Aorta (tissue), 5 donors: Measurements from ENCODE around the gene TMEM151B. TPM values are rescaled to one million over a fixed set of nuclear protein-coding genes. Genes with fewer than 3 reads are reported as not detected.
"Not testable (repeated sequence)": the region's sequence is repeated elsewhere in the genome, so short reads cannot be mapped to it uniquely, and the experiment has no call there.

Experiments
- ATAC-seq: fragments of 200-7000 bp; cut with Tn5 transposase; one replicate; pipeline ENCODE4 v1.9.1; 2022; ENCODE audit warnings: moderate library complexity; ENCODE audit not compliant: low FRiP score
- DNase-seq, 2 donors: peaks; one replicate each; pipeline ENCODE4 v3.0.0-alpha.2; 2020
- H3K27ac ChIP-seq, 2 donors: one replicate each; pipeline ENCODE4 v1.5.1; 2013; ENCODE audit warnings: low read length in 2 of 2, mild to moderate bottlenecking in 2 of 2, moderate library complexity in 2 of 2, control low read depth in 1 of 2, inconsistent platforms in 1 of 2, low read depth in 1 of 2
- H3K27me3 ChIP-seq, 2 donors: one replicate each; pipeline ENCODE4 v1.6.1; 2013; ENCODE audit warnings: control low read depth in 1 of 2, low read length in 1 of 2, mild to moderate bottlenecking in 1 of 2, moderate library complexity in 1 of 2; ENCODE audit not compliant: insufficient read depth in 2 of 2, control insufficient read depth in 1 of 2
- H3K36me3 ChIP-seq, 2 donors: one replicate each; pipeline ENCODE4 v1.6.1; 2013; ENCODE audit warnings: control low read depth in 1 of 2, low read length in 1 of 2, mild to moderate bottlenecking in 1 of 2; ENCODE audit not compliant: insufficient read depth in 2 of 2, control insufficient read depth in 1 of 2
- H3K4me1 ChIP-seq, 2 donors: one replicate each; pipeline ENCODE4 v1.6.1; 2013; ENCODE audit warnings: low read length in 2 of 2, control low read depth in 1 of 2, mild to moderate bottlenecking in 1 of 2, moderate library complexity in 1 of 2; ENCODE audit not compliant: insufficient read depth in 2 of 2, control insufficient read depth in 1 of 2
- H3K4me3 ChIP-seq, 2 donors: one replicate each; pipeline ENCODE4 v1.5.1; 2013; ENCODE audit warnings: low read length in 2 of 2, control low read depth in 1 of 2, mild to moderate bottlenecking in 1 of 2
- H3K9me3 ChIP-seq: one replicate; pipeline ENCODE4 v1.6.1; 2013; ENCODE audit warnings: mild to moderate bottlenecking, low read length; ENCODE audit not compliant: control insufficient read depth
- WGBS, 2 donors: extraction: QIAGEN DNeasy Blood & Tissue Kit; methylation state at CpG; one replicate each; pipeline ENCODE4 v1.1.7; 2013; 5-methylcytosine and 5-hydroxymethylcytosine counted together
- intact Hi-C, 2 donors: fragments of 100-400 bp; cut with DNase I; formaldehyde crosslinking; loops; one replicate each; pipeline versions ENCODE4 v1.14.2 to v1.15.0; 2022
- polyA plus RNA-seq, 2 donors: library from polyadenylated mRNA; stranded (reverse); fragments of 200-250 nt; gene quantifications; one replicate each; pipeline ENCODE4 v1.2.3, GENCODE V29; 2013
- total RNA-seq, 2 donors: library from RNA; stranded (reverse); fragmentation: NEBNext Ultra II Directional; extraction: Animal tissue kit (Norgen Biotek cat#: 25700); gene quantifications; one replicate each; pipeline ENCODE4 v1.2.1, GENCODE V29; 2021
- donor health status: healthy with polysubstance abuse.
- donor health status: Bipolar disorder and iron deficiency.
- donor health status: DM: no; HTN: no; CAD: no.
- donor health status: DM: no; HTN: no; CAD: no.
- donor health status: DM: yes; HTN: yes; CAD: no.

The TMEM151B gene
- total and polyA plus RNA-seq, 4 donors, result not detected

- H3K36me3 ChIP-seq, result no peaks in the 10 kb centered on the region
- ATAC-seq, result no peak
- WGBS, 2 donors, result 74 to 79% methylated on average over 8 to 12 of the region's 12 CpGs
- DNase-seq, result no peak
- peaks cover 2% of the 10 kb centered on the region for H3K9me3 ChIP-seq
- no peak overlapping the region for H3K4me3 ChIP-seq
- no peaks in the 10 kb centered on the region for H3K4me1 ChIP-seq
- H3K27me3 ChIP-seq, result peaks cover 0 to 4% of the 10 kb centered on the region in 2 donors
- intact Hi-C loops, result no loop called here
- H3K27ac ChIP-seq, result no peak overlapping the region
These were observed 46.2 kb downstream of the TMEM151B start for GRCh38 chr6:44316481-44316880.

- intact Hi-C loops, H3K9me3 ChIP-seq, H3K4me1 ChIP-seq, H3K36me3 ChIP-seq, DNase-seq, H3K4me3 ChIP-seq, H3K27me3 ChIP-seq, H3K27ac ChIP-seq, ATAC-seq: not testable (repeated sequence)
- 72 to 75% methylated on average over 9 of the region's 9 CpGs for WGBS, 2 donors
These were observed 46.9 kb downstream of the TMEM151B start for GRCh38 chr6:44317136-44317631.

- ATAC-seq, result no peak
- Histone ChIP-seq H3K4me3 (no peak overlapping the region), H3K36me3 (no peaks in the 10 kb centered on the region), H3K27ac (no peak overlapping the region), H3K27me3 (peaks cover 0 to 4% of the 10 kb centered on the region in 2 donors), H3K9me3 (peaks cover 2% of the 10 kb centered on the region), H3K4me1 (no peaks in the 10 kb centered on the region)
- 84 to 86% methylated on average over 3 of the region's 3 CpGs for WGBS, 2 donors
- intact Hi-C loops, result no loop called here
- DNase-seq, result no peak
These were observed 51.0 kb downstream of the TMEM151B start for GRCh38 chr6:44321210-44321609.

GRCh38 chr6:44327096-44327495, 56.8 kb downstream of the TMEM151B start:
- DNase-seq, result no peak
- Histone ChIP-seq H3K9me3 (no peaks in the 10 kb centered on the region), H3K27ac (no peak overlapping the region), H3K36me3 (no peaks in the 10 kb centered on the region), H3K4me3 (no peak overlapping the region), H3K27me3 (no peaks in the 10 kb centered on the region), H3K4me1 (no peaks in the 10 kb centered on the region)
- ATAC-seq, result no peak
- intact Hi-C loops, result no loop called here

- WGBS, 2 donors, result 55 to 68% methylated on average over 2 of the region's 2 CpGs
- intact Hi-C loops, result no loop called here
- Histone ChIP-seq H3K27me3 (no peaks in the 10 kb centered on the region), H3K4me1 (no peaks in the 10 kb centered on the region), H3K4me3 (no peak overlapping the region), H3K9me3 (no peaks in the 10 kb centered on the region), H3K36me3 (no peaks in the 10 kb centered on the region), H3K27ac (no peak overlapping the region)
- ATAC-seq (no peak), DNase-seq (no peak)
These were observed 57.5 kb downstream of the TMEM151B start for GRCh38 chr6:44327760-44328159.

GRCh38 chr6:44328203-44328602, 58.0 kb downstream of the TMEM151B start:
- H3K9me3 ChIP-seq, H3K27ac ChIP-seq, intact Hi-C loops, H3K27me3 ChIP-seq, ATAC-seq, H3K4me3 ChIP-seq, H3K4me1 ChIP-seq, H3K36me3 ChIP-seq, DNase-seq: not testable (repeated sequence)
- 32 to 38% methylated on average over 6 to 7 of the region's 9 CpGs for WGBS, 2 donors

- no peak for DNase-seq
- intact Hi-C loops, result loop anchor here (10.0 kb wide), 2 partner anchors 155 to 175 kb away; partner anchors contain the start of gene CAPN11 (in 1 of the 2)
These were observed 59.6 kb downstream of the TMEM151B start for GRCh38 chr6:44329858-44330257.

GRCh38 chr6:44332585-44332984, 62.3 kb downstream of the TMEM151B start:
- Histone ChIP-seq H3K4me3 (no peak overlapping the region), H3K27ac (no peak overlapping the region), H3K27me3 (no peaks in the 10 kb centered on the region), H3K9me3 (no peaks in the 10 kb centered on the region), H3K4me1 (no peaks in the 10 kb centered on the region), H3K36me3 (no peaks in the 10 kb centered on the region)
- intact Hi-C loops, result loop anchor here (10.0 kb wide), 2 partner anchors 158 to 178 kb away; partner anchors contain the start of gene CAPN11 (in 1 of the 2)
- WGBS, 2 donors, result 49 to 51% methylated on average over 7 of the region's 7 CpGs
- DNase-seq (no peak), ATAC-seq (no peak)

More at GRCh38 chr6:44329858-44330257, 59.6 kb downstream of the TMEM151B start:
- Histone ChIP-seq H3K27me3 (no peaks in the 10 kb centered on the region), H3K4me3 (no peak overlapping the region), H3K36me3 (no peaks in the 10 kb centered on the region), H3K4me1 (no peaks in the 10 kb centered on the region), H3K27ac (no peak overlapping the region), H3K9me3 (no peaks in the 10 kb centered on the region)
- no peak for ATAC-seq
- WGBS, 2 donors, result 58 to 60% methylated on average over 5 of the region's 5 CpGs

- ATAC-seq, result no peak
These were observed 63.1 kb downstream of the TMEM151B start for GRCh38 chr6:44333273-44333919.

More at GRCh38 chr6:44333273-44333919, 63.1 kb downstream of the TMEM151B start:
- Histone ChIP-seq H3K9me3 (no peaks in the 10 kb centered on the region), H3K4me3 (no peak overlapping the region), H3K4me1 (no peaks in the 10 kb centered on the region), H3K27ac (no peak overlapping the region), H3K27me3 (no peaks in the 10 kb centered on the region), H3K36me3 (no peaks in the 10 kb centered on the region)
- WGBS, 2 donors, result 81 to 82% methylated on average over 11 of the region's 11 CpGs
- no peak for DNase-seq
- intact Hi-C loops, result loop anchor here (10.0 kb wide), 2 partner anchors 159 to 179 kb away; partner anchors contain the start of gene CAPN11 (in 1 of the 2)
